Measurements from ENCODE around the gene NEK1. TPM values are rescaled to one million over a fixed set of nuclear protein-coding genes. Genes with fewer than 3 reads are reported as not detected.

Gene NEK1
- total and polyA plus RNA-seq, 2 of the 13 experiments (the other 11 are each of a cell fraction or from before 2014, with no cell fraction given), result 2.9 to 5.4 TPM

- no peak for TF ChIP-seq NFAT5 (CRISPR knock-in tag; IDR thresholded peaks at IDR 0.05)
- TF ChIP-seq SALL2 (CRISPR knock-in tag; IDR thresholded peaks at IDR 0.05), result peak; percentile 55; the same call in 1 of the 2 replicates
- TF ChIP-seq THYN1 (CRISPR knock-in tag; IDR thresholded peaks at IDR 0.05; ENCODE audit: borderline replicate concordance, low read depth), result no peak
- peak; percentile 93 for TF ChIP-seq MAX (IDR thresholded peaks at IDR 0.05)
- no peak for TF ChIP-seq ZNF335 (CRISPR knock-in tag; IDR thresholded peaks at IDR 0.05)
- TF ChIP-seq PAWR (CRISPR knock-in tag; IDR thresholded peaks at IDR 0.05; ENCODE audit: borderline replicate concordance), result no peak
- no peak for TF ChIP-seq AHDC1 (CRISPR knock-in tag; IDR thresholded peaks at IDR 0.05; ENCODE audit: borderline replicate concordance)
- 0 out of 2 replicates have a peak, but pooled peaks have one; percentile 19 for TF ChIP-seq MEIS2 (CRISPR knock-in tag; IDR thresholded peaks at IDR 0.05)
- TF ChIP-seq NBN (conservative IDR thresholded peaks at IDR 0.05), result no peak
- no peak; the same call in 1 of the 2 replicates for TF ChIP-seq RFXANK (CRISPR knock-in tag; IDR thresholded peaks at IDR 0.05)
- no peak for TF ChIP-seq RFX3 (CRISPR knock-in tag; IDR thresholded peaks at IDR 0.05)
- peak; percentile 73; the same call in 1 of the 2 replicates for TF ChIP-seq ZNF713 (CRISPR knock-in tag; IDR thresholded peaks at IDR 0.05)
- no peak for TF ChIP-seq ZNF180 (CRISPR knock-in tag; IDR thresholded peaks at IDR 0.05; ENCODE audit: borderline replicate concordance, low read depth)
- no peak for TF ChIP-seq FOXA1 (IDR thresholded peaks at IDR 0.05)
- no peak for TF ChIP-seq FOXA1 (CRISPR knock-in tag; IDR thresholded peaks at IDR 0.05)
- TF ChIP-seq GABPB1 (CRISPR knock-in tag; IDR thresholded peaks at IDR 0.05), result peak; percentile 75
- TF ChIP-seq MXI1 (IDR thresholded peaks at IDR 0.05; ENCODE audit: borderline replicate concordance, low read depth, low read length), result peak; percentile 30; the same call in 1 of the 3 replicates
- TF ChIP-seq NFIC (IDR thresholded peaks at IDR 0.05; ENCODE audit: low read length), result no peak
- TF ChIP-seq ZNF720 (CRISPR knock-in tag; IDR thresholded peaks at IDR 0.05), result no peak
- TF ChIP-seq ZSCAN30 (CRISPR knock-in tag; IDR thresholded peaks at IDR 0.05), result no peak
- TF ChIP-seq TCF7 (IDR thresholded peaks at IDR 0.05; ENCODE audit: low read depth), result no peak
Measured at GRCh38 chr4:169611991-169612870, at the start of gene NEK1 (continued).

All from HepG2 (cell line).